Cardiac fibroblast (primary cell): ENCODE results near the gene PCTP.

Source experiments
- DNase-seq, 2 donors: peaks; one replicate each; pipeline versions ENCODE4 v3.0.0 to v3.0.0-alpha.2; 2010; ENCODE audit warnings: low read depth in 2 of 2
- H3K4me3 ChIP-seq, 2 donors: replicated peaks in 1 of 2; 1 replicate in 1 of 2; 2 replicates in 1 of 2; pipeline ENCODE4 v1.5.1; 2011; ENCODE audit warnings: low read depth in 2 of 2, low read length in 2 of 2, mild to moderate bottlenecking in 2 of 2, moderate library complexity in 1 of 2
- TF ChIP-seq, protein P1 (sequence below): IDR thresholded peaks from one replicate; pipeline ENCODE4 v1.5.1; 2011; ENCODE audit warnings: low read depth, mild to moderate bottlenecking, low read length, inconsistent platforms

The PCTP gene

DNA sequence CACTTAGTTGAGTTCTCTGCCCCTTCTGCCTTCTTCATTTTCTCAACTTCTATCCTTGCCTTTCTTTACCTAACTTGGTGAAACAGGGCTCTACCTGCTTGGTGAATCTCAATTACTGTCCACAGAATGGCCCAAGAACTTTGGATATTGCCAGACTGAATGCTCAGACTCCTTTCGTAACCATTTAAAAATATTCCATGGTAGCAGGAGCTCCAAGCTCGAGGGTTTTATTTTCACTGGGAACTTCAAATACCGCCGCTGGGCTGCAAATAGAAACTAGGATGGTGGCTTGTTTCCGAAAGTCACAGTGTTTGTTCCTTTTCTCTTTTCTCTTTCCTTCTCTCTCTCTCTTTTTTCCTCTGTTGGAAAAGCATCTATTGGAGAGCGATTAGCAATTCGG is 41.4 kb upstream of the PCTP start:
- no peak overlapping the region for H3K4me3 ChIP-seq
- DNase-seq, result no peak
- TF ChIP-seq, protein P1, sequence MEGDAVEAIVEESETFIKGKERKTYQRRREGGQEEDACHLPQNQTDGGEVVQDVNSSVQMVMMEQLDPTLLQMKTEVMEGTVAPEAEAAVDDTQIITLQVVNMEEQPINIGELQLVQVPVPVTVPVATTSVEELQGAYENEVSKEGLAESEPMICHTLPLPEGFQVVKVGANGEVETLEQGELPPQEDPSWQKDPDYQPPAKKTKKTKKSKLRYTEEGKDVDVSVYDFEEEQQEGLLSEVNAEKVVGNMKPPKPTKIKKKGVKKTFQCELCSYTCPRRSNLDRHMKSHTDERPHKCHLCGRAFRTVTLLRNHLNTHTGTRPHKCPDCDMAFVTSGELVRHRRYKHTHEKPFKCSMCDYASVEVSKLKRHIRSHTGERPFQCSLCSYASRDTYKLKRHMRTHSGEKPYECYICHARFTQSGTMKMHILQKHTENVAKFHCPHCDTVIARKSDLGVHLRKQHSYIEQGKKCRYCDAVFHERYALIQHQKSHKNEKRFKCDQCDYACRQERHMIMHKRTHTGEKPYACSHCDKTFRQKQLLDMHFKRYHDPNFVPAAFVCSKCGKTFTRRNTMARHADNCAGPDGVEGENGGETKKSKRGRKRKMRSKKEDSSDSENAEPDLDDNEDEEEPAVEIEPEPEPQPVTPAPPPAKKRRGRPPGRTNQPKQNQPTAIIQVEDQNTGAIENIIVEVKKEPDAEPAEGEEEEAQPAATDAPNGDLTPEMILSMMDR, result no peak

DNA sequence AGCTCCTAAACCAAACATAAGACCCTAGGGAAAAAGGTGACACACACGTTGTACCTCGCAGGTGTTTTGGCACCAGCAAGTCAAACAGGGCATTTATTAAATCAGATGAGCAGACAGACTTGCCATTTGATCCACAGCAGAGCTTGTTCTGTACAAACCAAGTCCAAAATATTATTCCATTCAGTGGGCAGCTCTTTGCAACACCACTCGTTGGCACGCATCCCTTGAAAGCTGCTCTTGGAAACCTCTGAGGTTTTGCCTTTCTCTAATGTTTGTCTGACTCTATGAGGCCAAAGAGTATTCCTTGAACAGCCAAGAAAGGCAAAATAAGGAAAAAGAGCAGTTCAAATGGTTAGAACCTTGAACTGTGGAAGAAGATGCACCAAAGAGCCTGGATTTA is 40.9 kb upstream of the PCTP start:
- no peak for DNase-seq
- TF ChIP-seq, protein P1, result no peak
- no peak overlapping the region for H3K4me3 ChIP-seq

- no peak overlapping the region for H3K4me3 ChIP-seq
- peak; percentile 28 to 42 for DNase-seq
- TF ChIP-seq, protein P1, result no peak
Observed at GRCh38 chr17:55710410-55710809, 40.4 kb upstream of the PCTP start.

DNA sequence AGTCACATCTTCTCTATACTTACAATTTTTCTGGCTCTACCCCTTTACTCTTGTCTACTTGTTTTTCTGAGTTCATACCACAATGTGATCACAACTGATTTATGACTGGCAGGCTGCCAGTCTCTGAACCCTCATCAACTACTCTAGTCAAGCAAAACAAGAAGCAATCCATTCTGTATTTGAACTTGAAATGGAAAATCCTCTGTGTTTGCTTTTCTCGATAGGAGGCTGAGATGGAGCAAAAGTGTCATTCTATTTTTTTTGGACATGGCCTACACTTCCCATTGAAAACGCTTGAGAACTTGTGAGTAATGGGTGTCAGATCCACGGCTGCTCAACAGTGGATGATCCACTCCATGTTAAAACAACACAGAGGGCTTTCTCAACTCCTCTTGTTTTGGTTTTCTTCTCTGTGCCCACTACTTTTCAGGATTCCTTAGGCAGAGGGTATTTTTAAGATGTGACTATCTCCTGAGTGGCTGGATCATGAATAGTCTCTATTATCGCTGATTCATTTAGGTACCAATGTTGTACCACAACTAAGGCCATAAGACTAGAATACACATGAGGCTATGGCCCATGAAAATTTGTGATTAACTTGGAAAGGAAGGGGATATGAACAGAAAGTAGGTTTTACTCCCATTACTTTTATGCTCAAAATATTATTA is 39.9 kb upstream of the PCTP start:
- no peak for DNase-seq
- no peak overlapping the region for H3K4me3 ChIP-seq
- TF ChIP-seq, protein P1, result no peak

DNA sequence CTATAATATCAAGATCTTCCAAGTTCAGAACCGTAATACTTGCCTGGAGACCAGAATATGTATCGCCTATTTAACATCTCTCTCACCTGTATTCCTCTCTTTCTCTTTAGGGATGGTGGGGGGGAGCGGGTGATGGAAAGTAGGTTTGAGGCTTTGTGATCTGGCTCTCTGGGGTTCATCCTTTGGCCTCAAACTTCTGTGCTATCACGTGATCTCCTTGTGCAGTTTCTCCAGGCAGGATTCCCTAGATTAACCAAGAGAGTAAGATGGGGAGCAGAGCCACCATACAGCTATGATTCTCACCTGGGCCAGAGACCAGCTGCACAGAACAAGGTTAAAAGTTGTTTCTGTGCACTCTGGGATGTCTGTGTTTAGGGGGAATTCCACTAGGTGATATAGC is 33.4 kb upstream of the PCTP start:
- H3K4me3 ChIP-seq, result no peak overlapping the region
- no peak for DNase-seq
- TF ChIP-seq, protein P1, result no peak

DNA sequence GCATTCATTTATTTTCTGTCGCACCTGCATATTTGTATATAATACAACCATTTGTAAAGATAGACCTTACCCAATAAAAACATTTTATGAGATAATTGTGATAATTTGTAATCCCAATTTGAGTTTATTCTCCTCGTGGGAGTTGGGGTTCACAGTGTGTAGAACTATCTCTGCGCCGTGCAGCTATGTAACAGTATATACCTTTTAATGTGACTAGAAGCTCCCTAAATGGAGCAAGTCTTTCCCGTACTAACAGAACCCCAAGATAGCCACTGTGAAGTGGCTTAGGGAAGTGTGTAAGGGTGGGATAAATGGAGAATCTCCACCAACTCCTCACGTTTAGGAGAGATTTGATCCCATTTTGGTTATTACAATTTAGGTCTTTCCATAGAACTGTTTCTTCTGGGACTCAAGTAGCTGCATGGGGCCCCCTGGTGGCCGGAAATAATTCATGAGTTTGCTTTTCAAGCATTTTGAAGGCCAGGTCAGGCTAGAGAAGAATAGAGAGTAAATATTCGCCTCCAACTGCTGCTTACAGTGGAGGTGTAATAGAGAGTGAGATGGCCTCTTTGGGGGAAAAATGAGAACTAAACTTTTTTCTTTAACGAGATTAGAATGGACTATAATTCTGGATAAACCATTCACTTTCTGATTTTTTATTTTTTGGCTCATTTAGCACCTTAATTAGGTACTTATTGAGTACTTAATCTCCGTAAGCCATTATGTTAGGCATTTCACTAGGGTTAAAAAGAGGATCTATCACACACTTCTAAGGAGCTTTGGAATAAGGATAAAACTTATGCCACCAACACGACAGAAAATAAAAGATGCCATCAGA is 32.7 kb upstream of the PCTP start:
- peak; percentile 87 for DNase-seq
- no peak overlapping the region for H3K4me3 ChIP-seq
- TF ChIP-seq, protein P1, result peak; percentile 70
